Fibroblast of skin of left biceps (primary cell): ENCODE measurements around the gene CFAP61.
A peak's percentile ranks its signal among the peaks of the same experiment; 100 is the strongest.

Experiments used
- DNase-seq, 2 experiments: peaks; one replicate each; pipeline ENCODE4 v3.0.0-alpha.2; 2013; ENCODE audit warnings: low read depth in 2 of 2

Gene CFAP61

DNA sequence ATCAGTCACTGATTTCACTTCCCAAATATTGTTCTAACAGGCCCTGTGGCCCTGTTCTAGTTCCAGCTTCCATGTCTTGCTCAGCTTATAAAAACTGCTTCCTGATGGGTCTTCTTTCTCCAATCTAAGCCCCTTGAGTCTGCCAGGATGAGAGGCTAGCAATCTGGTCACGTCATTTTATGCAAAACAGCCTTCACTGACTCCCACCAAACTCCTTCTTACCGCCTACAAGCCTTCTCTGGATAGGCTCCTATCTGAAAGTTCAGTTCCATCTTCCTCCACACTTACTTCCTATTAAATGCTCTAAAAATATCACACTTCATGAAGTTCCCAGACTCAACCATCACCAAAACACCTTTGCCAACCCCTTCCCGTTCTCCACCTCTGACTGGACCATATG lies 15.6 kb upstream of the CFAP61 start:
- no peak for DNase-seq

DNA sequence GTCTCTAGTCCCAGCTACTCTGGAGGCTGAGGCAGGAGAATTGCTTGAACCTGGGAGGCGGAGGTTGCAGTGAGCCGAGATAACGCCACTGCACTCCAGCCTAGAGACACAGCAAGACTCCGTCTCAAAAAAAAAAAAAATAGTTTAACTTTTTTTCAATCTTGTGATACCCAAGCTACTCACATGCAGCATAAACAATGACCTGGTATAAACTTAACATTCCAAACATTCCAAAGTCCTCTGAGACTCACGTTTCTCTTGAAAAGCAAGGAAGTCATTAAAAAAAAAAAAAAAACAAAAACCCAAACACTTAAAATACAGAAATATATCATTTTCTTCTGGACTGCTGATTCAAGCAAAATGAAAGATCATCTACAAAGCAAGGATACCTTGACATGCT lies 14.4 kb upstream of the CFAP61 start:
- DNase-seq = no peak

DNA sequence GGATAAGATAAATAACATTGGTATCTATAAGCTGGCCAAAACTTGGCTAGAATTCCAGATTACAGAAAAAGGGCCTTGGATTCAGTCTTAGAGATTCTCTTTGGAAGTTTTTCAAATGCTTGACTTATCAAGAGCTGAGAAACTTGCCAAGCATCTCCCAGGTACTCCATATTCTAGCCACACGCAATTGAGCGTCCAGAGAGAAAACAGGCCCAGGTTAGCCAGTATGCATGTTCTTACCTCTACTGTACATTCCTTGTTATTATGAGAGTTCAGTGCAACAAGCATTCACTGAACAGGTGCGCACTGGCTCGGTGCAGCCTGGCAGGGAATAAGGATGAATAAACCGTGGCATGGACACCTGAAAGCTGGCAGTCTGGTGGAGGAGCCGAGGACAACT lies 13.7 kb upstream of the CFAP61 start:
- no peak for DNase-seq

DNA sequence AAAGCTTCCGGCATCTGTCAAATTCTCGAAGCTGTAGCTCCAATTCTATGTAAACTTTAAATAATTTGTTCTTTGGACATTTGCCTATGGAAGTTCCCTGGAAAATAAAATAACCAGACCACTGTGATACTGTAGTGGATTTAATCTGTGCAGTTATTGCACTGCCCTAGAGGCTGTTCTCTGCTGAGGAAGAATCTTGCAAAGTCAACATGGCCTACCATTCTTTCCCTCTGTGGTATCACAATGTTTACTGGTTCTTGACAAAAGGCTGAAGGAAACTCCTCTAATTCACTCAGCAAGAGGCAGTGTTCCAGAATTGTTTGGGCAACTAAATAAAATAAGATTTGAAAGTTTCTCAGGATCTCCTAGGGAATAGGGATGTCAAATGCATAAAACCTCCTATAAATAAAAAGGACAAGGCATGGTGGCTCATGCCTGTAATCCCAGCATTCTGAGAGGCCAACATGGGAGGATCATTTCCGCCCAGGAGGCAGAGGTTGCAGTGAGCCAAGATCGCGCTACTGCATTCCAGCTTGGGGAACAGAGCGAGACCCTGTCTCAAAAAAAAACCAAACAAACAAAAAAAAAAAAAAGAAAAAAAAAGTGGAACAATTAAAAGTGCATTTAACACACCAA lies 12.5 kb upstream of the CFAP61 start:
- no peak for DNase-seq

DNA sequence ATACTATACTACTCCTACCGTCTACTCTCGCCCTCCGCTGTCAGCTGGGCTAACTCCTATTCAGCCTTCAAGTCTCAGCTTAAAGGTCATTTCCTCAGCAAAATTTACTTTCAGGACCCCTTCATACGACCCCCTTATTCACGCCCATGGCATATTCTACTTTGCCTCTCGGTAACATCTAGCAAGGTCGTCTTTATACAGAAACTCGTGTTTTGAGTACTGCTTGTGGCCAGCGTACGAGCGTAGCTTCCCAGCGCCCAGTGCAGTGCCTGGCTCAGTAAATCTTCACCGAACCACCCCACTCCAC lies 612 bp upstream of the CFAP61 start:
- no peak for DNase-seq

DNA sequence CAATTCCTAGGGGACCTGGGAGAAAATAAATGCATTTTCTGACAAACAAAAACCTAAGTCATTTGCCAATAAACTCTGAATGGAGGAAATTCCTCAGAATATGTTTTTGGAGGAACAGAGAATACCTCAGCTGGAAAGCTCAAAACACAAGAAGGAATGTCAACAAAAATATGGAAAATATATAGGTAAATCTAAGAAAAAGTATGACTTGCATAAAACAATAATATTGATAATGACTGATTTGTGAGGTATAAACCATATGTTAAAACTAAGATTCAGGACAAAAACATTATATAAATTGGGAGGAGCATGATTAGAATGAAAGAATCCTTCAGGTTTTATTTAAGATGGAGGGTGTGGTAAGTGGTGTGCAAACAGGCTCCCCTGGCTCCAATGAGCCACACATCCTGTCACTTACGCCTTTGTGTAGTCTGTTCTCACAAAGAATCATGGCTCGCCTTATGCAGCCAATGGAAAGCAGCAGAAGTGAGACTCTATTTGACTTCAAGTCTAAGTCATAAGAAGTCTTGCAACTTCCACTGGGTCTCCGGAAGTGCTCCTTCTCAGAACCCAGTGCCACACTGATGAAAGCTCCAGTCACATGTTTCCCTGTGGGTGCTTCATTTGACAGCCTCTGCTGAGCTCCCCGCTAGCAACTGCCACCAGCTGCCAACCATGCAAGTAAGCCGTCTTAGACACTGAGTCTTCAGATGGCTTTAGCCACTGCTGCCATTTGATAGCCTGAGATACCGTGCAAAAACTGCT lies 8.1 kb downstream of the CFAP61 start:
- no peak for DNase-seq

DNA sequence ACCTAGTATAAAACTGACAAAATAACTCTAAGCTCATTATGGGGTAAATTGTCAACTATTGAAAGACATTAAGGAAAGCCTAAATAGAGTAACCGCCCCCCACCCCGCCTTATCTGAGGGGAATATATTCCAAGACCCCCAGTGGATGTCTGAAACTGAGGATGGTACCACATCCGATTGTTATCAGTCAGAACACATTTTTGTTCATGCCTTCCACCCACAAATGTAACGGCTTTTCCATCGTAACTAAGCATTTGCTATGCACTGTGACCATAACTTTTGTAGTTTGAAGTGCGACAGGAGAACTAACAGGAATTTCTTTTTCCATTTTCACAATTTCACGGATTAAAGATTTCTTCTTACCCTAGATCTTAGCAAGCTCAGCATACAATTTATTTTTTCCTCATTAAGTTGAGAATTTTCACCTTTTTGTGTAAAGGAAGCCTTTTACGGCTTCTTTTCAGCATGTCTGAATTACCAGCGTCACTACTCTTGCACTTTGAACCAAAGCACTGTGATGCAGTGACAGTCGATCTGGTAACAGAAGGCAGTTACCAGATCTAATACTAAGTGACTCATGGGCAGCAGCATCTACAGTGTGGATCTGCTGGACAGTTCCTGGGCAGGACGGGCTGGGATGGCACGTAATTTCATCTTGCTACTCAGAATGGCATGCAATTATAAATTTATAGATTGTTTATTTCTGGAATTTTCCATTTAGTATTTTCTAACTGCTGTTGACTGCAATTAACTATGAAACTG lies 11.8 kb downstream of the CFAP61 start:
- no peak for DNase-seq

DNA sequence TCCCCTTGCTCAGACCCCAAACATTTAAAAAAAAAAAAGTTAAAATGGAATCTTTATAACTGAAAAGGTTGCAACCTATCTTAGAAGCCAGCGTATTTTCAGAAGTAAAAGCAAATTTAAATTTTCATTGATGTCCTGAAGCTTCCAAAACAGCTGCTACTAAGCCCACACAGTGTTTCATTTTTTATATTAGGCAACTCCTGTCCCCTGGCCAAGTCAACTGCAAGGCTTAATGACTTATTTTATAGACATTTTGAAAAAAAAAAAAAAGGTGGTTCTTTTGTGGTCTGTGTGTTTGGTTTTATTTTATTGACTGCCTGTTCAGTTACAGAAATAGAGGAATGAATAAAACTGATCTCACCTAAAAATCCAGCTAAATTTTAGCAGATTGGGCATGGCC lies 13.0 kb downstream of the CFAP61 start:
- DNase-seq = no peak

DNA sequence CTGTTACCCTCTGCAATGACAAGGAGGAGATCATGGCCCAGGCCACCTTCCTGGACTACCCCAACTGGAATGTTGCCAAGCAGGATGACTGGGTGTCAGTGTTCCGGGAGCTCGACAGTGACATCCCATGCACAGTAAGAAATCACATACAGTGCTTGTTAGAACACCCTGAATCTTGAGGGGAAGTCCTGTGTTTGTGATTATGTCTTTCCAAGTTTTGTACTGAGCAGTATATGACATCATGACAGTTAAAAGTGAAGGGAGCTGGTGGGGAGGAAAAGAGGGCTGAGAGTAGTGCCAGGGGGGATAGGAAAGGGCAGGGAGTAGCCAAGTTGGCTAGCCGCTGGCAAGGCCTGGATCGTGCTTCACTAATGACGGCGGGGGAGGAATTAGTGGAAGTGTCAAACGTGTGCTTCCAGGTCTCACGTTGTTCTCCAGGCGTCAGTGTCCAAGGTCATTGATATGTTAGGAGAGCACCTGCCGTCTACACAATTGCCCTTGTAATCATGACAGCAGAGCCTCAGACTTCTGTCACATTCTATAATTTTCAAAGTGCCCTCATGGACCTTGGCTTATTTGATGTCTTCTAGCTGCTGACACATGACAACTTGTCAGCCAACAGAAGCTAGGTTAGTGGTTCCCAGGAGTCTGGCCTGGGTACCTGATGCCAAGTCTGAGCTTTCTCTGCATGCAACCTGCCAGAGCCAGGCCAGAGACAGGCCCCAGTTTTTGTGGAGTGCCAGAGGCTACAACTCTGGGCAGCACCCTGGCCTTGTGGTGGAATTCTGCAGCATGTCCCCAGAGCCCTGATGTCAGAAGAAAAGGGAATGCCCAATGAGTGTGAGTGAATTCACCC lies 18.8 kb downstream of the CFAP61 start:
- DNase-seq = no peak

DNA sequence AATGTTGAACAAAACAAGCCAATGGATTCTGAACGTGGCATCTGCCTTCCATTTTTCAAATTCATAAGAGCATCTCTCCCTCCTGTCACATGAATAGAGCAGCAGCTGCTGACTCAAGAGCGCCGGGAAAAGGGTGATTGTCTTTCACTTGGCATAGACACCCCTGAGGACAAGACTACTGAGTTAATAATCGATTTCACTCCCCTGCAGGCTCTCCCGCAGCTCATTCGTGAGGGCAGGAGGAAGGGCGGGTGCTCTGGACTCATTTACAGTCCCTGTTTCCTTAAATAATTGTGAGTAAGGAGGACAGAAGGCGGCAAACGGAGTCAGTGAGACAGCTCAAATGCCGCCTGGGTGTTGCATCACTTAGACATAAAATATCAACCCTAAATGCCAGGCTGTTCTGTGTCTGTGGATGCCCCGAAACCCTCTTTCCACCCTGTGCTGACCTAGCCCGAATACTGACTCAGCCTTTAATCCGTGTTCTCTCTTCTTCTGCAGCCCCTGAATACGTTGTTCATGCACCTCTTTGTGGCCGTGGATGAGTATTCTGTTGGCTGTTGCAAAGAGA lies 21.6 kb downstream of the CFAP61 start:
- no peak for DNase-seq

DNA sequence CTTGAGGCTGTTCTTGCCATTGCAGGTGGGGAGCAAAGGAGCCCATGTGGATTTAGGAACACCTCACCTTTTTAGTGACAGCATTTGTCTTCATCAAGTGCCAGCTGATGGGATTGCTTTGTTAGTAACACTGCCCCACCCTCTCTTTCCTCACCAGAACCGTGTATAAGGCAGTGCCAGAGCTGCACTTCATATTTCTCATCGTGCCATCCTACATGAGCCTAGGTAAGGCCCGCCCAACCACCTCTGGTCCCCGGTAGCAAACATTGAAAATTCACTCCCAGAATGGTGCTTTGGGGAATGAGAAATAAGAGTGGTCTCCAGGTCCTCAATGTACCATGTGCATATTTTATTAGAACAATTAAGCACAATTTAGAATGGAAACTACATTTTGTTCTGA lies 22.7 kb downstream of the CFAP61 start:
- DNase-seq = no peak

DNA sequence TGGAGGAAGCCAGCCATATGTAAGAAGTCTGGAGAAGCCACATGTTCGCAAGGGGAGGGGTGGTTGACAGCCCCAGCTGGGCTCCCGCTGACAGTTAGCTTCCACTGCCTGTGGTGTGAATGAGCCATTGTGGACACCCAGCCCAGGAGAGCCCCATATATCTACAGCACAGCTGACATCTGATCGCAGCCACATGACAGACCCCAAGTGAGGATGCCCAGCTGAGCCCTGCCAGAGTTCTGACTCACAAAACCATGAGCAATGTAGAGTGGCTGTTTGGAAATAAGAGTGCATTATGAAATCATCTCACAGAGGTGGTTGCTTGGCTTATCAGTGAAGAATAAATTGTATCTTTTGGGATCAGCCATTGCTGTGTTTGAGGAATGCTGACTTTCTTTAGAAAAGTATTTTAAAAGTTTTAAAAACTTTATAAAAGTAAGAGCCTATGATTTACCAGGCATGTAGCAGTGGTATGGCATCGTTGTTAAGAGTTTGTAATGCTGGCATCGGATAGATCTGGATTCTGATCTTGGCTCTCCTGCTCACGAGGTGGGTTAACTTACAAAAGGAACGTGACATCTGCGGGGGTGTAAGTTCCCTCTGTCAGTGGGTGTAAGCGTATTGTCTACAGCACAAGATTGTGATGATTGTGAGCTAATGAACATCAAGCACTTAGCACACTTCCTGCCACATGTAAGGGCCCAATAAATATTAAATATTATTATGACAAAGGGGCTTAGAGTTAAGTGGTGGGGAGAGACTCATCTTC lies 24.1 kb downstream of the CFAP61 start:
- peak; percentile 43 to 52 for DNase-seq

DNA sequence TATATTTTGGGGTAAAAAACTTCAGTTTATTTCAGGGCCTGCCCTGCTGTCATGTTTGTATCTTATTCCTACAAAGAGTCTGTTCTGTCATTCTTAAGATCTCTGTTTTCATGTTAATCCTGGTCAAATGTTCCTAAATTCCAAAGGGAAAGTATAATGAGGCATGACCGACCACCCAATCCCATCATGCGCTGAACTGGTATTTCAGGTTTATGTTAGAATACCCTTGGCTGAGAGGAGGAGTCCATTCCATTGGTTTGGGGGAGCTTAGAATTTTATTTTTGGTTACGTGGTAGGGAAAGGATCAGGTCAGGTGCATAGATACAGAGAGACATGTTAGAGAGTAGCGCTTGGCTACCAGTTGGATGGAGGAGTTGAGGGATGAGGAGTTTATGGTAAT lies 25.7 kb downstream of the CFAP61 start:
- no peak for DNase-seq

DNA sequence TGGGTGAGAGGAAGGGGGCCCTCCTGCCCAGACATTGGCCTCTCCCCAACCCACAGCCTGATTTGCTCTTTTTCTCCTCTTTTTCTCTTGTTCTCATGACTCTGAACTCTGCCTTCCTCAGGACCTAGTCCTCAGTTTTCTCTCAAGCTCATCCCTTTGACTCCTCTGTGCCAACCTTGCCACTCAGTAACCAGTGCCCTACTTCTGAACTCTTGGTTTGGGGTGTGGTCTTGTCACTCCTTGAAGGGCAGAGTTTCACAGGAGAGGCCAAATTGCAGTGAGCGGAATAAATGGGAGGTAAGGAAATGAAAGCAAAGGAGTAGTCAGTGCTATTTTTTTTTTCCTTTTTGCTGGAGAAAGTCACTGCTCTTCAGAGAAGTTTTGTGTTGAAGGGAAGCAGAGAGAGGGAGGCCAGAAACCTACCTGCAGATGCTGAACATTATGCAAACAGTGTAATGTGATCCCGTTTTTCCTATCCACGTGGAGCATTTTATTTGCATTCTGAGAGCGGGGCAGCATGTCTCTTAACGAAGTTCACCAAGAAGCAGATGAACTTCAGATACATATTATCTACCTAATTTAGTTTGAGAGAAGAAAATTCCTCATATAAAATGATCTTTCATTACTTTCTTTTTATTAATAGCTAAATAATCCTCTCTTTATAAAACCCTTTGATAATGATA lies 26.9 kb downstream of the CFAP61 start:
- DNase-seq = no peak

DNA sequence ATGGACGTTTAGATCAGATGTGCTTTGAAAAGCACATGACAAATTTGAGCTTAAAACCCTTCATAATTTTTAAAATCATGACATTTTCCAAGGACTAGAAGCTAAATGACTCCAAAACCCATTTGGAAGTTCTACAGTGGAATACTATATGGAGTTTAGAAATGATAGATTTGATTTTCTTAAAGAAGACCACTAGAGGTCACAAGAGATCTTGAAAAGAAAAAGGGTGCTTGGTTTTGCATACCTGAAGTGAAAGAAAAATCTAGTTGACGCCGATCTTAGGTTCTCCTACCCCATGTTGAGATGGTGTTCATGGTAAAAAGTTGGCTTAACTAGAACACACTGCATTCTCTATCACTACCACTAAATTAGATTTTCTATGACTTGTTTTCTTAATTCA lies 31.5 kb downstream of the CFAP61 start:
- no peak for DNase-seq

DNA sequence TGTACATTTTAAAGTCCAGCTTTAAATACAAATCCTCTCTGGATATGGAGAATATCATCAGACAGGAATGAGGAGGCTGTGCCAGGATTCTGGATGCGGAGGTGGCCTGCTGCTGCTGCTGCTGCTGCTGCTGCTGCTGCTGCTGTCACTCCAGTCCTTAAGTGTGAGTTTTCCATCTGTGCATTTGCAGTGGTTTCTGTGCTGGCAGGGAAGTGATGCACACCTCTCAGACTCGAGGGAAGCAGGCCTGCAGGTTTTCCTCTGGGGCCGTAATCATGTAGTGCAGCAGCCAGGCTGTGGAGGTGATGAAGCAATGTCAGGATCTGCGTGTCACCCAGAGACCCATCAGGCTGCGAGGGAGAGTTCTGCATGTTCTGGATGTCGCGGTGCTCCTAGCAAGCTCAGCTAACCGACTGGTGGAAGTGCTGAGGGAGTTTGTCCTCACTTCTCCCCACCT lies 32.0 kb downstream of the CFAP61 start:
- DNase-seq = no peak

DNA sequence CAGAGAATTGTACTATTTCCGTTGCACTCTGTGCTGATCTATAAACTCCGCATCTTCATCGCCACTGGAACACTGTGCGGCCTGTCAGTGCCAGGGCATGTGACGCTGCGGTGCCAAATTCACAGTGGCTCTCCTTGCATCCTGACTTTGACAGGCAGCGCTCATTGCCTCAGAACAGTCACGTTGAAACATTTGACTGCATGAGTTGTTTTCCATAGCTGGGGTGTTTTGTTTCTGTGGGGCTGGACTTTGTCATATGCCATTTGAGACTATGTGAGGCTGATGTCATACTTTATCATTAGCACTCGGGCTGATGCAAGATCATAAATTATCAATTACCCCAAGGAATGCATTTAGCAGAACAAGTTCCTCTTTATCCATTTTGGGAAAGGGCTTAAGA lies 32.7 kb downstream of the CFAP61 start:
- DNase-seq = no peak

DNA sequence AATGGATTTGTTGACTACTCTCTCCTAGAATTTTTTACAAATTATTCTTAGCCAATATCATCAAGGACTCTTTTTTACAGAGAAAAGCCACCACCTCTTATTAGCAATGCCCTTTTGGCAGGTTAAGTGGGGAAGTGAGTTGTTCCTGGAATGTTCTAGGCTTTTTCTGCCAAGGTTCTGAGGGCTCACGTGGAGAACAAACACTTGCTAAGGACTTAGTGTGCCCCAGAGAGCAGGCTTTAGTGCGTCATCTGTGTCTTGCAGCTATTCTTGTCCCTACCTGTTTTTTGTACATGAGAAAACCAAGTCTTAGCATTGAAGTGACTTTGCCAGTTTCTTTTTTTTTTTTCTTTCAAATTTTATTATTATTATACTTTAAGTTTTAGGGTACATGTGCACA lies 33.5 kb downstream of the CFAP61 start:
- no peak for DNase-seq

DNA sequence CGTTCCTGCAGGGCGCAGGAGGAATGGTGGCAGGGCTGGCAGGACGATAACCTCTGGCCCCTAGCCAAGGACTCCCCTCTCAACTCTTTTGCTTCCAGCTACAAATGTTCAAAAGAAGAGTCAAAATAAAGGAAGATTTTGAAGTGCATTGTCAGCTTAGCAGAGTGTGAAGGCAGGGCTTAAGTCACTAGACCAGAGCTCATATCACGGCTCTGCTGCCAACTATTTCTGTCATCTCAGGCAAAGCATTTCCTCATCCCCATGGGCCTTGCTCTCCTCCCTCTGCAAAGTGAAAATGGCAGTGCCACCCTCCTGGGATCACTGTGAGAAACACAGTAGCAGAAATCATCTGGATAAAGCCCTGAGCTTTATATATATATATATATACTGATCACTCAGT lies 36.7 kb downstream of the CFAP61 start:
- DNase-seq = no peak

DNA sequence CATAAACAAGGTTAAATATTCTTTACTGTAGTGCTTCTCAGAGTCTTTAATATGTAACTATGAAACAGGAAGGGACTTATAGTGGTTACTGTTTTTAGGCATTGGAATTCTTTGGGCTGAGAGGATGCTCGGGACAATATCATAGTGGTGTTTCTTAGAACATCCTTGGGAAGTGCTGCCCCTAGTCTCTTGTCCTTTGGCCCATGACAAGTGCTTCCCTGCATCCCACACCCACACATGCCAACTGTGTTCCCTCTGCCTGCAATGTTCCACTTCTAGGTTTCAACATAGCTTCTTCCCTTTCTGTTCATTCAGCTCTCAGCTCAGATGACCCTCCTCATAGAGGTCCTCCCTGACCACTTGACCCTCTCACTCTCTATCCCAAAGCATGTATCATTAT lies 37.6 kb downstream of the CFAP61 start:
- DNase-seq = no peak
